DND-41 (cell line): ENCODE data around the gene CFAP90.

Experiments used
- CTCF ChIP-seq: IDR thresholded peaks from 2 replicates; pipeline ENCODE4 v1.5.1; 2012; ENCODE audit warnings: borderline replicate concordance, low read length, moderate library complexity, mild to moderate bottlenecking; ENCODE audit not compliant: poor library complexity, severe bottlenecking; ENCODE audit errors: extremely low read depth
- EZH2 ChIP-seq: IDR thresholded peaks from 3 replicates; pipeline ENCODE4 v1.6.1; 2012; ENCODE audit warnings: borderline replicate concordance, low read depth, mild to moderate bottlenecking, moderate library complexity, low read length, inconsistent platforms; ENCODE audit not compliant: severe bottlenecking

- no peak for TF ChIP-seq CTCF
- TF ChIP-seq EZH2, result no peak
Observed at GRCh38 chr5:7874639-7875038, 23.7 kb upstream of the CFAP90 start.
